ENCODE measurements around the gene NANOS2. TPM values are rescaled to one million over a fixed set of nuclear protein-coding genes. Genes with fewer than 3 reads are reported as not detected.

Gene NANOS2
- total and polyA plus RNA-seq, 2 of the 13 experiments (the other 11 are each of a cell fraction or from before 2014, with no cell fraction given): not detected

GRCh38 chr19:45884682-45885555, 29.7 kb downstream of the NANOS2 start:
- Histone ChIP-seq H3K27me3 (ENCODE audit: control insufficient read depth in 1 of 2, insufficient read depth in 2 of 2, low read length in 2 of 2) (no peaks in the 10 kb centered on the region), H3K27ac (ENCODE audit: extremely low read length, insufficient read depth, low read length) (peak overlapping the region; percentile 78), H3K4me1 (ENCODE audit: insufficient read depth, low read length) (peaks cover 46% of the 10 kb centered on the region), H3K4me3 (replicated peaks in 1 of 3; ENCODE audit: insufficient read depth in 1 of 3, low read depth in 2 of 3, low read length in 3 of 3) (peak overlapping the region; percentile 69 to 91 (median 80)), H2AFZ (ENCODE audit: low read length) (no peak overlapping the region), H3K9me3 (ENCODE audit: low read length) (no peaks in the 10 kb centered on the region), H3K9ac (ENCODE audit: insufficient read depth, low read depth, low read length) (peak overlapping the region; percentile 82), H4K20me1 (ENCODE audit: insufficient read depth, low read length) (no peaks in the 10 kb centered on the region), H3K4me2 (ENCODE audit: low read depth, low read length) (peak overlapping the region; percentile 84), H3K79me2 (ENCODE audit: insufficient read depth, low read length) (peaks cover 15% of the 10 kb centered on the region), H3K36me3 (replicated peaks in 1 of 2; ENCODE audit: control insufficient read depth in 1 of 2, insufficient read depth in 2 of 2, low read length in 2 of 2) (no peaks in the 10 kb centered on the region)
- ATAC-seq: peak; percentile 20
- BruUV-seq (replicated peaks): no TSS peak
- 87% methylated on average over 44 of the region's 72 CpGs for WGBS (ENCODE audit: low lambda C conversion rate)
- no peak for FAIRE-seq
- ChIA-PET CTCF (ENCODE audit: low intra/inter-chr PET ratio, low total read pairs) (interaction anchor here (4.5 to 5.3 kb wide), 2 partner anchors 21 to 68 kb away, joined by 50 to 263 read pairs; partner anchors contain the start of genes FOXA3 and SYMPK), POLR2A (interaction anchor here (0.9 to 10.3 kb wide), 7 partner anchors 9 to 102 kb away, joined by 3 to 388 read pairs (median 6); partner anchors contain the start of genes DMPK, FOXA3, MYPOP and SYMPK)
- in situ Hi-C loops (cut with HindIII; ENCODE audit: extremely low pct_ligation_motif_present, low pct_unique_long_range_greater_than_20kb): no loop called here
- no peak for DNase-seq (ENCODE audit: low spot score)
- intact Hi-C loops (cut with micrococcal nuclease; ENCODE audit: unreplicated experiment): no loop called here
- TF ChIP-seq GMEB1 (CRISPR knock-in tag; IDR thresholded peaks at IDR 0.05; ENCODE audit: borderline replicate concordance) (0 out of 2 replicates have a peak, but pooled peaks have one; percentile 9), ZNF550 (CRISPR knock-in tag; IDR thresholded peaks at IDR 0.05; ENCODE audit: borderline replicate concordance) (no peak), RARA (CRISPR knock-in tag; IDR thresholded peaks at IDR 0.05) (no peak), ZNF318 (CRISPR knock-in tag; IDR thresholded peaks at IDR 0.05) (no peak), PRPF4 (IDR thresholded peaks at IDR 0.05; ENCODE audit: low read depth, low read length, poor library complexity, severe bottlenecking) (peak; percentile 63), GFI1 (CRISPR knock-in tag; IDR thresholded peaks at IDR 0.05; ENCODE audit: borderline replicate concordance) (no peak), ZNF451 (CRISPR knock-in tag; IDR thresholded peaks at IDR 0.05) (no peak), AGO1 (IDR thresholded peaks at IDR 0.05; ENCODE audit: low read depth, low read length, poor library complexity, severe bottlenecking) (peak; percentile 55), POLR2A (IDR thresholded peaks at IDR 0.05; ENCODE audit: insufficient read depth in 1 of 2, low read depth in 2 of 2, low read length in 2 of 2) (peak in 1 of 2 experiments; percentile 12; a peak in 1 of 4 replicates), ZNF317 (CRISPR knock-in tag; IDR thresholded peaks at IDR 0.05) (no peak), ZNF674 (CRISPR knock-in tag; IDR thresholded peaks at IDR 0.05; ENCODE audit: low read depth) (no peak), ZNF672 (CRISPR knock-in tag; IDR thresholded peaks at IDR 0.05) (no peak)

All from HepG2 (cell line).